Hematopoietic multipotent progenitor cell treated with erythropoietin and hydrocortisone succinate and interleukin-3 and kit ligand, for 8 days (in vitro differentiated cells): ENCODE data around the gene WNT5A.

ENCODE experiments used
- DNase-seq: peaks from one replicate; pipeline ENCODE4 v3.0.0-alpha.2; 2015

Gene WNT5A

GRCh38 chr3:55480911-55481743, 6.0 kb downstream of the WNT5A start:
- DNase-seq: no peak

GRCh38 chr3:55477306-55478303, 9.5 kb downstream of the WNT5A start:
- DNase-seq: no peak

- DNase-seq: no peak
Measured at GRCh38 chr3:55476515-55476914, 10.6 kb downstream of the WNT5A start.

- DNase-seq: no peak
Measured at GRCh38 chr3:55474213-55474632, 12.9 kb downstream of the WNT5A start.

- DNase-seq: no peak
Measured at GRCh38 chr3:55473788-55474187, 13.3 kb downstream of the WNT5A start.

- no peak for DNase-seq
Measured at GRCh38 chr3:55471522-55472280, 15.4 kb downstream of the WNT5A start.

GRCh38 chr3:55471084-55471483, 16.0 kb downstream of the WNT5A start:
- DNase-seq: no peak

- no peak for DNase-seq
Measured at GRCh38 chr3:55469957-55470526, 17.1 kb downstream of the WNT5A start.

GRCh38 chr3:55468251-55468650, 18.9 kb downstream of the WNT5A start:
- DNase-seq: no peak

- no peak for DNase-seq
Measured at GRCh38 chr3:55467099-55467498, 20.0 kb downstream of the WNT5A start.

GRCh38 chr3:55466526-55466925, 20.6 kb downstream of the WNT5A start:
- DNase-seq: no peak

- DNase-seq: no peak
Measured at GRCh38 chr3:55461896-55462295, 25.2 kb downstream of the WNT5A start.

- DNase-seq: no peak
Measured at GRCh38 chr3:55459838-55460237, 27.3 kb downstream of the WNT5A start.

- no peak for DNase-seq
Measured at GRCh38 chr3:55458181-55458790, 28.8 kb downstream of the WNT5A start.

- DNase-seq: no peak
Measured at GRCh38 chr3:55455915-55456314, 31.2 kb downstream of the WNT5A start.

GRCh38 chr3:55454611-55455010, 32.5 kb downstream of the WNT5A start:
- no peak for DNase-seq

- DNase-seq: no peak
Measured at GRCh38 chr3:55453886-55454496, 33.1 kb downstream of the WNT5A start.

GRCh38 chr3:55452886-55453285, 34.2 kb downstream of the WNT5A start:
- DNase-seq: no peak

- no peak for DNase-seq
Measured at GRCh38 chr3:55449527-55449926, 37.6 kb downstream of the WNT5A start.

- no peak for DNase-seq
Measured at GRCh38 chr3:55446850-55447249, 40.3 kb downstream of the WNT5A start.

- DNase-seq: no peak
Measured at GRCh38 chr3:55445551-55445950, 41.6 kb downstream of the WNT5A start.

- no peak for DNase-seq
Measured at GRCh38 chr3:55443346-55443745, 43.8 kb downstream of the WNT5A start.
